HG03045 (cell line): ENCODE measurements around the gene COPS8.

Experiments used
- ATAC-seq: cut with Tn5 transposase; IDR thresholded peaks from one replicate; pipeline ENCODE4 v1.9.1; 2021; ENCODE audit warnings: mild to moderate bottlenecking, moderate library complexity; ENCODE audit not compliant: unreplicated experiment

Gene COPS8

DNA sequence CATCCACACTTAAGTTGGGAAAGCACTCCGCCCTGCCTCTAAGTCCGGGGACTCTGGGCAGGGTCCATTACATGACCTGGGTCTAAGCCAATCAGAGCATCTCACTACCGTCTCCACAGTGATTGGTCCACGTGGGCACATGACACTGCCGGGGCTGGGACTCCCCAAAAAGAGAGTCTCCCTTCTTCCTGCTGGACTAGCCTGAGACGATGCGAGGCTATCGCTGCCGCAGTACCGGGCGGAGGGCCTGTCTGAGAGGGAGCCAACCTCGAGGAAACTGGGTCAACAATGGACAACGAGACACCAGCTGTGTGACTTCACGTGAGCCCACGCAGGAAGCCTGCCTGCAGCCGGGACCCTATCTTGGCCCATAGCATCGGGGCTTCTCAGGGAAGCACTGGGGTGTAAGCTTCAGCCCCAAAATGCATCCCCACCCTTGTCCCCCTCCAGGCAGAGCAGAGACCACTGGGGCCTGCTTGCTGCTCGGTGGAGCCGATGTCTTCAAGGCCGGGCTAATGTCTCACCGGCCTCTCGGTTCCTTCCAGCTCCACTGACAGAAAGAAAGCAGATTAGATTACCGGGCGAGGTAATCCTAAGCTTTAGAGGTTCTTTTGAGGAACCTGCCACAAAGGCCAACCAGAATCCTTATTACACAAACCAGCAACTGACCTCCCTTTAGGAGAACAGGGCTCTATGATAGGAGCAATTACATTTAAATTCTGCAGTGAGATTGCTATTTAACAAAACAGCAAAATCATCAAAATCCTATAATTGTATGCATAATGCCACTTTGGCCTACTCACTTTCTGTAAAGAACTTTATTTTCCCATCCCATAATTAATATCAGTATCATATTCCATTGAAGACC is 21.3 kb upstream of the COPS8 start:
- no peak for ATAC-seq

GRCh38 chr2:237065071-237065377 is 20.7 kb upstream of the COPS8 start:
- ATAC-seq, result no peak

DNA sequence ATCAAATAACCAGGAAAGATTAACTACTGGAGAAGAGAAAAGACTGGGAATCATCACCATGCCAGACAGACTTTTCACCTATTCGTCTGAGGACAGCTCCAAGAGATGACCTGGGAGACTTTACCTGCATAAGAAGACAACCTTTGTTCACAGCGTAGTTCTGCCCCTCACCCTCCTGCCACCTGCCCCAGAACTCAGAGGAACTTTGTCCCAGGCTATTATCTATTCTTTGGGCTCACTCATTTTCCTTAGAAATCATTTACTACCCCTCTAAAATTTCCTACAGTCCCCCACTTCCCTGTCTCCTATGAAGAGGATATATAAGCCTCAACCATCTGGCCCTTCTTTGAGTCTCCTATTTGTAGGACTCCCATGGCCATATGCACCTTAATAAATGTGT is 19.3 kb upstream of the COPS8 start:
- no peak for ATAC-seq

DNA sequence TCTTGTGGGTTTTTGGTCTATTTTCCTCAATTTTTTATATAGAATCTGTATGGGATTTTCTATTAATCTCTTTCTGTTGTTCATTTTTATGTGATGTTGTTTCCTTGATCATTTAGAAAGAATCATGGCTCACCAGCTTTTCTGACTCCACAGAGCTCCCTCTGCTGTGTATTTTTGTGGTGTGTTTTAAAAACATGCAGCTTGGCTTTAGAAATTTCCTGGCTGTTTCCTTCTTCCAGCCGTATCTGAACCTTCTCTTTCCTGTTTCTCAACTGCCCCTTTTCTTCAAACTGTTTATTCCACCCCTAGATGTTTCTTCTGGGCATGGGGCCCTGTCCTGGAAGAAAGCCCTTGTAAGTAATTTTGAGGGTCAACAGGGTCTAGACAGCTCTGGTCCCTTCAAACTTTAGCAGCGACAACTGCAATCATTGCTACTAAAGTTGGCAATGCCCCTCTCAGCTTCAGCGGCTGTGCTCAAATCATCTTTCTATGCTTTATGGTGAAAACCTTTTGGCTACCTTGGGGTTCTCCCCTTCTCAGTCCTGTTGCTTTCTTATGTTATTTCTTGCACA is 17.6 kb upstream of the COPS8 start:
- ATAC-seq, result no peak

GRCh38 chr2:237072067-237072931 is 13.4 kb upstream of the COPS8 start:
- no peak for ATAC-seq

DNA sequence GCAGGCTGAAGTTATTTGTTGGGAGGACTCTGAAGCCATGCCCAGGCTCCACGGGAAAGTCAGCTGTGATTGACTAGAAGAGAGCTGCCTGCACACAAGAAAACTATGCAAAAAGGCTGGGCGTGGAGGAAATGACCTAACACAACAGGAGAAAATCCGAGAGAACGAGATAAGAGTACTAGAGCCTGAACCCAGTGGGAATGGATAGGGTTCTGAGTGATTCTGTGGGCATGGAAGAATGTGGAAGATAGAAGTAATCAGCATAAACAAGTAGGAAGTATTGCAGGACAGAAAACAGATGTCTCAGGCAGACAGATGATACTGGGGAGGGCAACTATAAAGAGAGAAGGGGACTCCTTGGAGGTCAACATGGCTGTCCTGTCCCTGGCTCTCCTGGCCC is 12.1 kb upstream of the COPS8 start:
- ATAC-seq, result no peak

DNA sequence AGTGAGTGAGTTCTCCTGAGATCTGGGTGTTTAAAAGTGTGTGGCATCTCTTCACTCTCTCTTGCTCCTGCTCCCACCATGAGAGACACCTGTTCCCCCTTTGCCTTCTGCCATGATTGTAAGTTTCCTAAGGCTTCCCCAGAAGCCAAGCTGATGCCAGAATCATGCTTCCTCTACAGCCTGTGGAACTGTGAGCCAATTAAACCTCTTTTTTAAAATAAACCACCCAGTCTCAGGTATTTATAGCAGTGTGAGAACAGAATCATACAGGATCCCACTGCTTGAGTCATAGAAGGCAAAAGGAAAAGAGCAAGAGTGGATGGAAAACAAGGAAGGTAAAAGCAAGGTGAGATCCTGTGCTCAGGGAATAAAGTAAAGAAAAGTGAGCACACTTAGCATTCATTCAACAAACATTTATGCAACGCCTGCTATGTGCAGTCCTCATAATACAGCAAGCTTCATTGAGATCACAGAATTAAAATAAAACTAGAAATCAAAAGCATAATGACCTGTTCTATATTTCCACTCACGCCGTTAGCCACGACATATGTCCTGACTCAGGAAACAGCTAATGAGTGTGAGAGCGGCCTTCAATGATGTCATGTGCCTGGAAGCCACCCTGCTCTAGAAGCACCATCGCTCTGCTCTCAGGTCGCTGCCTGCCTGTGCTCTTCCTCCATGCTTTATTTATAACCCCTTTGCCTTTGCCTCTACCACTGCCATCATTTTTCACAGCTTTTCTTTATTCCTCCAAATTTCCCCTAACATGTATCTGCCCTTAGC is 11.3 kb upstream of the COPS8 start:
- ATAC-seq, result no peak

GRCh38 chr2:237075749-237076599 is 9.7 kb upstream of the COPS8 start:
- ATAC-seq, result no peak

- ATAC-seq, result no peak
Observed at GRCh38 chr2:237081596-237081995, 4.1 kb upstream of the COPS8 start.

GRCh38 chr2:237083026-237083425 is 2.7 kb upstream of the COPS8 start:
- no peak for ATAC-seq

DNA sequence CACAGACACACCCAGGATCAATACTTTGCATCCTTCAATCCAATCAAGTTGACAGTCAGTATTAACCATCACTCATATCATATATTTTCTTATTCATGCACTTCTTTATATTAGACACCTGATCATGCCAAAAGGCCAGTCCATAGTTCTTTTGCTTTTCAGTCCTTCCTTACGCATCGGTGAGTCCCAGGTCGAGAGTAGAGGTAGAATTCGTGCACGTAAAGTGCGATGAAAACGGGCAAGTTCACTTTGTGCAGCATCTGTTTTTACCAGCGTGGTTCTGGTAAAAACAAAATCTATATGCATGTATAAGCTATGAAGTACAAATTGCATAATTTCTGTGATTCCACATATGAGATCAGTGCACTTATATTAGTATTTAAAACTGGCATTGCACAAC is 1.2 kb upstream of the COPS8 start:
- no peak for ATAC-seq

- no peak for ATAC-seq
Observed at GRCh38 chr2:237090906-237091305, 5.2 kb downstream of the COPS8 start.

GRCh38 chr2:237091779-237092436 is 6.2 kb downstream of the COPS8 start:
- no peak for ATAC-seq

DNA sequence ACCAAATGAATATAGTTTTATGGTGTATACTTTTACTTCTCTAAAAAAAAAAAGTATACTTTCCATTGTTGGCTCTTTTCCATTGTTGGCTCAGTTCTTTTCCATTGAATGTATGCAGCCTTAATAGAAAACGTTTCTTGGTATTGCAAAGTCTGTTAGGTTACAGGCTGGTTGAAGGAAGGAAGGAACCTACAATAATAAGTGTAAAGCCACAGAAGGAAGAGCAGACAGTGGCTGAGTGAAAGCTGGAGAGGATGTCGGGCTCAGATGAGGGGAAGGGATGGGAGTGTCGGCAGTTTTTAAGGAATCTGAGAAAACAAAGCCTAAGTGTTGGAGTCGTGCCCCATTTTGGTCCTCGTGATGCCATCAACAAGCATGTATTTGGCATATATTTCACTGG is 6.8 kb downstream of the COPS8 start:
- ATAC-seq, result no peak

- no peak for ATAC-seq
Observed at GRCh38 chr2:237092920-237093781, 7.5 kb downstream of the COPS8 start.

- no peak for ATAC-seq
Observed at GRCh38 chr2:237096201-237096600, 10.5 kb downstream of the COPS8 start.

DNA sequence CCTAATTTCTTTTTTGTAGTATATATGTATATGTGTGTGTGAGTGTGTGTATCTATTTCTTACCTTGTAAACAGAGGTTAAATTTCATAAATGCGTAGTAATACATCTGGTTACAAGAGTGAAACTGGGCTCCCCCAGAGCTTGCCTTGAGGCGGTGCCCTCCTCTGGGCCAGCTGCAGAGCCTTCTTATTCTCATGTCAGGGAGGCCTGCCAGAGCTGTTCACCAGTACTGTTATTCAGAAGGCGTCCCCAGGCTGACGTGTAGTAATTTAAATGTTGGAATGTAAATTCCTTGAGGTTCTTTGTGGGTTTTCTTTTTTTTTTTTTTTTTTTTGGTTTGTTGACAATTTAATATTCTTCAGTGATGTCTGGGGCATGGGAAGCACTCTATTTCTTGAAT is 11.2 kb downstream of the COPS8 start:
- ATAC-seq, result no peak

DNA sequence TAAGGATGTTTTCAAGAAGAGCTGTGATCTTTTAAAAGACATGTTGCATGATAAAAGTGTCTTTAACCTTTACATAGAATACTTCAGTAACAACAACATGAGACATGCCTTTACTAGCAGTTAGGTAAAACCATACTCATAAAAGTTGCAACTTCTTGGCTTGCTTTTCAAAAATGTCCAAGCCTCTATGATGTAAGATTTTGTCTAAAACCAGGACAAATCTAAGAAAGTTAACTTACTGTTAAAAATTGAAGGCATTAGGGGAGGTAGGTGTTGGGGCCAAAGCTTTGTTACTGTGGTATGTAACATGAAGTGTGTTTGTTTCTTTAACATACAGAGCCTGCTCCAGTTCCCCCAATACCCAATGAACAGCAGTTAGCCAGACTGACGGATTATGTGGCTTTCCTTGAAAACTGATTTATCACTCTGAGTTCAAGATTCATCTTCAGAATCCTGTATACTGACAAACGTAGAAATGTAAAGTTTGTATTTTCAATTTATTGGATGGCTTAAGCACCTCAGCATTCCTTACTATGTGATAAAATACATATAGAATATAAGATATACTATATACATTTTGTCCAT is 11.7 kb downstream of the COPS8 start:
- ATAC-seq, result no peak
